ENCODE results near the gene FNDC1. TPM values are rescaled to one million over a fixed set of nuclear protein-coding genes. Genes with fewer than 3 reads are reported as not detected.

The FNDC1 gene
- total RNA-seq, 1 donor from 2014 or later = 6.3 TPM

- no peaks in the 10 kb centered on the region for H3K9me3 Mint-ChIP-seq (ENCODE audit: unreplicated experiment)
- Histone ChIP-seq H3K27me3 (ENCODE audit: insufficient read depth, low read length) (peaks cover 3% of the 10 kb centered on the region), H3K27ac (ENCODE audit: low read depth, low read length) (no peak overlapping the region), H3K4me2 (ENCODE audit: low read length) (no peak overlapping the region), H3K36me3 (ENCODE audit: insufficient read depth, low read length) (no peaks in the 10 kb centered on the region), H3K4me1 (ENCODE audit: insufficient read depth, low read length) (no peaks in the 10 kb centered on the region), H4K20me1 (ENCODE audit: insufficient read depth, low read length) (no peaks in the 10 kb centered on the region), H3K4me3 (ENCODE audit: insufficient read depth, low read depth, low read length) (no peak overlapping the region), H3K79me2 (ENCODE audit: insufficient read depth, low read length) (no peaks in the 10 kb centered on the region), H3K9me3 (ENCODE audit: insufficient read depth, low read depth, low read length) (no peaks in the 10 kb centered on the region), H3K9ac (ENCODE audit: low read length) (no peak overlapping the region), H2AFZ (ENCODE audit: low read depth, low read length) (no peak overlapping the region)
- H3K27ac Mint-ChIP-seq (ENCODE audit: unreplicated experiment) = no peak overlapping the region
- H3K36me3 Mint-ChIP-seq (ENCODE audit: low read depth, unreplicated experiment) = no peaks in the 10 kb centered on the region
- DNase-seq (ENCODE audit: low read depth) = no peak
- FAIRE-seq = no peak
- TF ChIP-seq, protein P1, sequence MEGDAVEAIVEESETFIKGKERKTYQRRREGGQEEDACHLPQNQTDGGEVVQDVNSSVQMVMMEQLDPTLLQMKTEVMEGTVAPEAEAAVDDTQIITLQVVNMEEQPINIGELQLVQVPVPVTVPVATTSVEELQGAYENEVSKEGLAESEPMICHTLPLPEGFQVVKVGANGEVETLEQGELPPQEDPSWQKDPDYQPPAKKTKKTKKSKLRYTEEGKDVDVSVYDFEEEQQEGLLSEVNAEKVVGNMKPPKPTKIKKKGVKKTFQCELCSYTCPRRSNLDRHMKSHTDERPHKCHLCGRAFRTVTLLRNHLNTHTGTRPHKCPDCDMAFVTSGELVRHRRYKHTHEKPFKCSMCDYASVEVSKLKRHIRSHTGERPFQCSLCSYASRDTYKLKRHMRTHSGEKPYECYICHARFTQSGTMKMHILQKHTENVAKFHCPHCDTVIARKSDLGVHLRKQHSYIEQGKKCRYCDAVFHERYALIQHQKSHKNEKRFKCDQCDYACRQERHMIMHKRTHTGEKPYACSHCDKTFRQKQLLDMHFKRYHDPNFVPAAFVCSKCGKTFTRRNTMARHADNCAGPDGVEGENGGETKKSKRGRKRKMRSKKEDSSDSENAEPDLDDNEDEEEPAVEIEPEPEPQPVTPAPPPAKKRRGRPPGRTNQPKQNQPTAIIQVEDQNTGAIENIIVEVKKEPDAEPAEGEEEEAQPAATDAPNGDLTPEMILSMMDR (IDR thresholded peaks at IDR 0.05; ENCODE audit: insufficient read depth, low read depth, low read length) = no peak
- no peak for TF ChIP-seq EZH2 (IDR thresholded peaks at IDR 0.05; ENCODE audit: insufficient read depth, low read length)
- H3K27me3 Mint-ChIP-seq (ENCODE audit: low read depth, unreplicated experiment) = peaks cover 20% of the 10 kb centered on the region
- H3K4me1 Mint-ChIP-seq (ENCODE audit: low read depth, unreplicated experiment) = no peaks in the 10 kb centered on the region
- H3K4me3 Mint-ChIP-seq (ENCODE audit: unreplicated experiment) = no peak overlapping the region
These were observed 43.2 kb upstream of the FNDC1 start for GRCh38 chr6:159125951-159126352.

DNA sequence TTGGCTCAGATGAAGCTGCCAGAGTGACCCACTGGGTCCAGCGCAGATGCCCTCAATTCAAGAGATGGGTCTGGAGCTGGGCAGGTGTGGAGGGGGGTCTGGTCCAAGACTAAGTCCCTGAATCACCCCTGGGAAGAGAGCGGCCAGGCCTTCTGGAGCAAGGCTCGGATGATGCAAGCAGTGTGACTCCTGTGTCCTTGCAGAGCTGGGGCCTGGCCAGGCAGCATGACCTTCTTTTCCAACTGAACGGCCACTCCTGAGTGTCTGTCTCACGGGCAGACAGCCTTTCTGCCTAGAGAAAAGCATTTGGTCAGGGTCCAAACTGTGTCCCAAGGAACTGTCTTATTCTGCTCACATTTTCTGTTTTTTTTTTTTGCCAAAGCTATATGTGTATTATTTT lies 42.6 kb upstream of the FNDC1 start:
- H3K4me1 ChIP-seq (ENCODE audit: insufficient read depth, low read length) = no peaks in the 10 kb centered on the region
- no peak for FAIRE-seq
- no peak overlapping the region for H3K27ac ChIP-seq (ENCODE audit: low read depth, low read length)
- H3K9ac ChIP-seq (ENCODE audit: low read length) = no peak overlapping the region
- H4K20me1 ChIP-seq (ENCODE audit: insufficient read depth, low read length) = no peaks in the 10 kb centered on the region
- H3K4me3 Mint-ChIP-seq (ENCODE audit: unreplicated experiment) = no peak overlapping the region
- H3K79me2 ChIP-seq (ENCODE audit: insufficient read depth, low read length) = no peaks in the 10 kb centered on the region
- no peaks in the 10 kb centered on the region for H3K4me1 Mint-ChIP-seq (ENCODE audit: low read depth, unreplicated experiment)
- no peaks in the 10 kb centered on the region for H3K36me3 ChIP-seq (ENCODE audit: insufficient read depth, low read length)
- peaks cover 2% of the 10 kb centered on the region for H3K27me3 ChIP-seq (ENCODE audit: insufficient read depth, low read length)
- H3K27me3 Mint-ChIP-seq (ENCODE audit: low read depth, unreplicated experiment) = peaks cover 21% of the 10 kb centered on the region
- H3K36me3 Mint-ChIP-seq (ENCODE audit: low read depth, unreplicated experiment) = no peaks in the 10 kb centered on the region
- H3K9me3 Mint-ChIP-seq (ENCODE audit: unreplicated experiment) = no peaks in the 10 kb centered on the region
- TF ChIP-seq, protein P1 (IDR thresholded peaks at IDR 0.05; ENCODE audit: insufficient read depth, low read depth, low read length) = no peak
- TF ChIP-seq EZH2 (IDR thresholded peaks at IDR 0.05; ENCODE audit: insufficient read depth, low read length) = no peak
- H3K9me3 ChIP-seq (ENCODE audit: insufficient read depth, low read depth, low read length) = no peaks in the 10 kb centered on the region
- H2AFZ ChIP-seq (ENCODE audit: low read depth, low read length) = no peak overlapping the region
- no peak overlapping the region for H3K27ac Mint-ChIP-seq (ENCODE audit: unreplicated experiment)
- no peak overlapping the region for H3K4me2 ChIP-seq (ENCODE audit: low read length)
- DNase-seq (ENCODE audit: low read depth) = no peak
- H3K4me3 ChIP-seq (ENCODE audit: insufficient read depth, low read depth, low read length) = no peak overlapping the region

GRCh38 chr6:159127701-159128100 lies 41.5 kb upstream of the FNDC1 start:
- no peak overlapping the region for H3K27ac Mint-ChIP-seq (ENCODE audit: unreplicated experiment)
- H2AFZ ChIP-seq (ENCODE audit: low read depth, low read length) = no peak overlapping the region
- no peaks in the 10 kb centered on the region for H4K20me1 ChIP-seq (ENCODE audit: insufficient read depth, low read length)
- H3K27me3 ChIP-seq (ENCODE audit: insufficient read depth, low read length) = no peaks in the 10 kb centered on the region
- H3K36me3 ChIP-seq (ENCODE audit: insufficient read depth, low read length) = no peaks in the 10 kb centered on the region
- no peak overlapping the region for H3K4me2 ChIP-seq (ENCODE audit: low read length)
- no peaks in the 10 kb centered on the region for H3K9me3 Mint-ChIP-seq (ENCODE audit: unreplicated experiment)
- H3K4me3 Mint-ChIP-seq (ENCODE audit: unreplicated experiment) = no peak overlapping the region
- no peaks in the 10 kb centered on the region for H3K9me3 ChIP-seq (ENCODE audit: insufficient read depth, low read depth, low read length)
- no peak overlapping the region for H3K9ac ChIP-seq (ENCODE audit: low read length)
- TF ChIP-seq, protein P1 (IDR thresholded peaks at IDR 0.05; ENCODE audit: insufficient read depth, low read depth, low read length) = no peak
- TF ChIP-seq EZH2 (IDR thresholded peaks at IDR 0.05; ENCODE audit: insufficient read depth, low read length) = no peak
- DNase-seq (ENCODE audit: low read depth) (no peak), FAIRE-seq (no peak)
- no peaks in the 10 kb centered on the region for H3K4me1 ChIP-seq (ENCODE audit: insufficient read depth, low read length)
- peaks cover 25% of the 10 kb centered on the region for H3K27me3 Mint-ChIP-seq (ENCODE audit: low read depth, unreplicated experiment)
- no peaks in the 10 kb centered on the region for H3K79me2 ChIP-seq (ENCODE audit: insufficient read depth, low read length)
- H3K27ac ChIP-seq (ENCODE audit: low read depth, low read length) = no peak overlapping the region
- no peaks in the 10 kb centered on the region for H3K4me1 Mint-ChIP-seq (ENCODE audit: low read depth, unreplicated experiment)
- H3K36me3 Mint-ChIP-seq (ENCODE audit: low read depth, unreplicated experiment) = no peaks in the 10 kb centered on the region
- H3K4me3 ChIP-seq (ENCODE audit: insufficient read depth, low read depth, low read length) = no peak overlapping the region
